Epithelial cell of proximal tubule (primary cell): ENCODE results near the gene LCP1. TPM values are rescaled to one million over a fixed set of nuclear protein-coding genes. Genes with fewer than 3 reads are reported as not detected.
"Not testable (repeated sequence)": the region's sequence is repeated elsewhere in the genome, so short reads cannot be mapped to it uniquely, and the experiment has no call there.

ENCODE experiments used
- DNase-seq: peaks from one replicate; pipeline ENCODE4 v3.0.0-alpha.2; 2011; ENCODE audit warnings: low read depth
- H3K4me3 ChIP-seq: 2 replicates; pipeline ENCODE4 v1.5.1; 2011; ENCODE audit warnings: low read depth, mild to moderate bottlenecking, low read length
- CTCF ChIP-seq: conservative IDR thresholded peaks from 2 replicates; pipeline ENCODE4 v1.5.1; 2012; ENCODE audit warnings: low read depth, mild to moderate bottlenecking, low read length
- total RNA-seq: library from RNA; depleted of rRNA; stranded (reverse); fragments of >200 nt; gene quantifications from 2 replicates; pipeline ENCODE4 v1.2.3, GENCODE V29; 2015

Gene LCP1
- 7.0 and 24.6 TPM in 2 replicates for total RNA-seq

- no peak within 1 kb of the TSS for H3K4me3 ChIP-seq
- DNase-seq = no peak
- TF ChIP-seq CTCF = no peak
These were observed at the start of gene LCP1 for GRCh38 chr13:46181840-46182490. Gene LCP1 (minus strand): TSS chr13:46182177. CDS start chr13:46159662, 22,515 bp downstream.

- DNase-seq = no peak
- no peak for TF ChIP-seq CTCF
- H3K4me3 ChIP-seq = no peak overlapping the region
These were observed 47.3 kb upstream of the LCP1 start for GRCh38 chr13:46229251-46229650.

GRCh38 chr13:46220234-46220633, 38.3 kb upstream of the LCP1 start:
- not testable (repeated sequence) for H3K4me3 ChIP-seq, DNase-seq

GRCh38 chr13:46214741-46215140, 32.8 kb upstream of the LCP1 start:
- H3K4me3 ChIP-seq, DNase-seq: not testable (repeated sequence)

- TF ChIP-seq CTCF = no peak
- H3K4me3 ChIP-seq = no peak overlapping the region
- no peak for DNase-seq
These were observed 31.3 kb upstream of the LCP1 start for GRCh38 chr13:46213242-46213641.

GRCh38 chr13:46211483-46212351, 29.7 kb upstream of the LCP1 start, which contains the start of gene LRRC63:
Gene LRRC63 (plus strand): TSS chr13:46211928. CDS start chr13:46213035, 1,107 bp downstream.
- TF ChIP-seq CTCF = no peak
- DNase-seq = no peak

GRCh38 chr13:46211116-46211482, 29.1 kb upstream of the LCP1 start:
- no peak for DNase-seq
- TF ChIP-seq CTCF = no peak
- H3K4me3 ChIP-seq = peak overlapping the region; percentile 58

More at GRCh38 chr13:46211483-46212351, 29.7 kb upstream of the LCP1 start, which contains the start of gene LRRC63:
- H3K4me3 ChIP-seq = peak within 1 kb of the TSS; percentile 58
